Loucy (cell line): ENCODE results near the gene SARNP.

ENCODE experiments used
- H2AFZ ChIP-seq: fragments of 200-600 bp; sonication (generic); 2 replicates; pipeline ENCODE4 v1.6.0; 2016; ENCODE audit warnings: antibody characterized with exemption, mild to moderate bottlenecking, low read length, moderate library complexity
- H3F3A ChIP-seq: fragments of 200-600 bp; 2 replicates; pipeline ENCODE4 v1.6.0; 2016; ENCODE audit warnings: antibody characterized with exemption, low read depth, mild to moderate bottlenecking
- H3K27me3 ChIP-seq: fragments of 200-600 bp; sonication (generic); 2 replicates; pipeline ENCODE4 v1.6.1; 2014; ENCODE audit warnings: low read length, mild to moderate bottlenecking; ENCODE audit not compliant: insufficient read depth, poor library complexity, severe bottlenecking
- H3K36me3 ChIP-seq: fragments of 200-600 bp; sonication (generic); 2 replicates; pipeline ENCODE4 v1.6.1; 2016; ENCODE audit warnings: low read length; ENCODE audit not compliant: insufficient read depth
- H3K4me1 ChIP-seq: fragments of 200-600 bp; sonication (generic); 2 replicates; pipeline ENCODE4 v1.5.1; 2014; ENCODE audit warnings: low read length, mild to moderate bottlenecking; ENCODE audit not compliant: insufficient read depth, poor library complexity, severe bottlenecking
- H3K4me2 ChIP-seq: fragments of 200-600 bp; sonication (generic); 2 replicates; pipeline ENCODE4 v1.6.0; 2014; ENCODE audit warnings: antibody characterized with exemption, low read length, low read depth, mild to moderate bottlenecking; ENCODE audit not compliant: poor library complexity, severe bottlenecking
- H3K4me3 ChIP-seq: fragments of 200-600 bp; sonication (generic); 2 replicates; pipeline ENCODE4 v1.5.1; 2014; ENCODE audit warnings: low read length, mild to moderate bottlenecking, mixed read lengths; ENCODE audit not compliant: poor library complexity, severe bottlenecking
- H3K79me2 ChIP-seq: fragments of 200-600 bp; sonication (generic); 2 replicates; pipeline ENCODE4 v1.6.1; 2014; ENCODE audit warnings: low read length; ENCODE audit not compliant: insufficient read depth
- H3K9ac ChIP-seq: fragments of 200-600 bp; sonication (generic); 2 replicates; pipeline ENCODE4 v1.6.0; 2014; ENCODE audit warnings: mild to moderate bottlenecking, low read depth, low read length, moderate library complexity; ENCODE audit not compliant: poor library complexity, severe bottlenecking
- H3K9me2 ChIP-seq: fragments of 200-600 bp; sonication (generic); replicated peaks from 2 replicates; pipeline ENCODE4 v1.6.1; 2016; ENCODE audit warnings: low read depth, low read length, mixed read lengths
- H3K9me3 ChIP-seq: fragments of 200-600 bp; sonication (generic); 2 replicates; pipeline ENCODE4 v1.6.1; 2014; ENCODE audit warnings: mild to moderate bottlenecking, antibody characterized with exemption, low read length, low read depth; ENCODE audit not compliant: insufficient read depth
- H4K20me1 ChIP-seq: fragments of 200-600 bp; sonication (generic); 2 replicates; pipeline ENCODE4 v1.6.0; 2014; ENCODE audit warnings: antibody characterized with exemption, low read length, mild to moderate bottlenecking; ENCODE audit not compliant: insufficient read depth, poor library complexity, severe bottlenecking
- EZH2phosphoT487 ChIP-seq: fragments of 200-600 bp; IDR thresholded peaks from 2 replicates; pipeline ENCODE4 v1.6.1; 2018; ENCODE audit warnings: antibody characterized with exemption, mild to moderate bottlenecking, moderate library complexity, borderline replicate concordance
- TF ChIP-seq, protein P1 (sequence below): fragments of 200-600 bp; sonication (generic); conservative IDR thresholded peaks from 2 replicates; pipeline ENCODE4 v1.5.1; 2014; ENCODE audit warnings: mild to moderate bottlenecking, antibody characterized with exemption, low read length

SARNP gene

DNA sequence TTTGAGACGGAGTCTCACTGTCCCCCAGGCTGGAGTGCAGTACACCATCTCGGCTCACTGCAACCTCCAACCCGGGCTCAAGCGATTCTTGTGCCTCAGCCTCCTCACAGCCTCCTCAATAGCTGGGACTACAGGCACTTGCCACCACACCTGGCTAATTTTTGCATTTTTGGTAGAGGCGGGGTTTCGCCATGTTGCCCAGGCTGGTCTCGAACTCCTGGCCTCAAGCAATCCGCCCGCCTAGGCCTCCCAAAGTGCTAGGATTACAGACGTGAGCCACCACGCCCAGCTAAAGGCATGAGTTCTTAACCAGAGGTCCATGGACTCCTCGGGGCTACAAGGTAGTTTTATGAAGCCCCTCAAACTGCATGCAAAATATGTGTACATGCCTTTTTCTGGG, 2.1 kb downstream of the SARNP start:
- peaks cover 93% of the 10 kb centered on the region for H3K79me2 ChIP-seq
- peaks cover 47% of the 10 kb centered on the region for H3K4me1 ChIP-seq
- no peaks in the 10 kb centered on the region for H3F3A ChIP-seq
- no peak for TF ChIP-seq EZH2phosphoT487
- TF ChIP-seq, protein P1, sequence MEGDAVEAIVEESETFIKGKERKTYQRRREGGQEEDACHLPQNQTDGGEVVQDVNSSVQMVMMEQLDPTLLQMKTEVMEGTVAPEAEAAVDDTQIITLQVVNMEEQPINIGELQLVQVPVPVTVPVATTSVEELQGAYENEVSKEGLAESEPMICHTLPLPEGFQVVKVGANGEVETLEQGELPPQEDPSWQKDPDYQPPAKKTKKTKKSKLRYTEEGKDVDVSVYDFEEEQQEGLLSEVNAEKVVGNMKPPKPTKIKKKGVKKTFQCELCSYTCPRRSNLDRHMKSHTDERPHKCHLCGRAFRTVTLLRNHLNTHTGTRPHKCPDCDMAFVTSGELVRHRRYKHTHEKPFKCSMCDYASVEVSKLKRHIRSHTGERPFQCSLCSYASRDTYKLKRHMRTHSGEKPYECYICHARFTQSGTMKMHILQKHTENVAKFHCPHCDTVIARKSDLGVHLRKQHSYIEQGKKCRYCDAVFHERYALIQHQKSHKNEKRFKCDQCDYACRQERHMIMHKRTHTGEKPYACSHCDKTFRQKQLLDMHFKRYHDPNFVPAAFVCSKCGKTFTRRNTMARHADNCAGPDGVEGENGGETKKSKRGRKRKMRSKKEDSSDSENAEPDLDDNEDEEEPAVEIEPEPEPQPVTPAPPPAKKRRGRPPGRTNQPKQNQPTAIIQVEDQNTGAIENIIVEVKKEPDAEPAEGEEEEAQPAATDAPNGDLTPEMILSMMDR = no peak
- H3K9ac ChIP-seq = peak overlapping the region; percentile 93
- no peaks in the 10 kb centered on the region for H3K9me3 ChIP-seq
- peaks cover 66% of the 10 kb centered on the region for H4K20me1 ChIP-seq
- no peak overlapping the region for H2AFZ ChIP-seq
- H3K9me2 ChIP-seq = no peaks in the 10 kb centered on the region
- peak overlapping the region; percentile 88 for H3K4me3 ChIP-seq
- peak overlapping the region; percentile 75 for H3K4me2 ChIP-seq
- H3K36me3 ChIP-seq = peaks cover 10% of the 10 kb centered on the region; the same call in 1 of the 2 replicates
- no peaks in the 10 kb centered on the region for H3K27me3 ChIP-seq

DNA sequence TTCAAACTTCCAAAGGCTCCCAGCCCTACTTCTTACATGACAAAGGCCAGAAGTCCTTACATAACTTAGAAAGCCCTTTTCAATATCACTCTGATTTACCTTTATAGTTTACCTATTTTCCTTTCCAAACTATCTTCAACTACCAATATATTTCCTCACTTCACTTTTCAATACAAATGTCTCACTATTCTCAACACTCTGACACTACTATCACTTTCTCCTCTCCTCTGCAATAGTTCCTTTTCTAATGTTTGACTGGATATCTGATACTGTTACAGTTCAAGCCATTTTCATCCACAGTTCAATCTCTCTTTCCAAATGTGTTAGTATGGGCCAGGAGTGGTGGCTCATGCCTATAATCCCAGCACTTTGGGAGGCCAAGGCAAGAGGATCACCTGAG, 3.3 kb downstream of the SARNP start:
- Histone ChIP-seq H3K9ac (peak overlapping the region; percentile 34), H3K4me3 (peak overlapping the region; percentile 42), H3K79me2 (peaks cover 94% of the 10 kb centered on the region), H3K36me3 (peaks cover 6% of the 10 kb centered on the region; the same call in 1 of the 2 replicates), H3K27me3 (no peaks in the 10 kb centered on the region), H4K20me1 (peaks cover 71% of the 10 kb centered on the region), H2AFZ (no peak overlapping the region), H3K4me2 (peak overlapping the region; percentile 75), H3F3A (no peaks in the 10 kb centered on the region), H3K4me1 (peaks cover 46% of the 10 kb centered on the region), H3K9me2 (no peaks in the 10 kb centered on the region), H3K9me3 (no peaks in the 10 kb centered on the region)
- TF ChIP-seq, protein P1 = no peak
- no peak for TF ChIP-seq EZH2phosphoT487

DNA sequence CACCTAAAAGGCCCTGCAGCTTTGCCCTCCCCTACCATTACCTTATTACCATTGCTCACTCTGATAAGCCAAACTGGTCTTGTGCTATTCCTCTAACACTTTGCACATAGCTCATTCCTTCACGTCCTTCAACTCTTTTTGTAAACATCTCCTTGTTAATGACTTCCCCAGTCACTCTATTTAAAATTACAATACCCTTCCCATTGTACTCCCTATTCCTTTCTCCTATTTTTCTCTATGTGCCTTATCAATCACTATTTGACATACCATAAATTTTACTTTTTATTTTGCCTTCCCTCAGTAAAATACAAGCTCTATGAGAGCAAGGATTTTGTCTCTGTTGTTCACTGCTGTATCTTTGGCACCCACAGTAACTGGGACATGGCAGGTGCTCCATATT, 5.4 kb downstream of the SARNP start:
- Histone ChIP-seq H3F3A (no peaks in the 10 kb centered on the region), H3K9me3 (no peaks in the 10 kb centered on the region), H3K79me2 (peaks cover 100% of the 10 kb centered on the region), H3K4me1 (peaks cover 35% of the 10 kb centered on the region), H4K20me1 (peaks cover 81% of the 10 kb centered on the region), H3K9ac (peak overlapping the region; percentile 6), H3K27me3 (no peaks in the 10 kb centered on the region), H3K4me3 (peak overlapping the region; percentile 25), H3K9me2 (no peaks in the 10 kb centered on the region), H3K36me3 (peaks cover 17% of the 10 kb centered on the region; the same call in 1 of the 2 replicates), H2AFZ (no peak overlapping the region), H3K4me2 (peak overlapping the region; percentile 75)
- TF ChIP-seq, protein P1 = no peak
- TF ChIP-seq EZH2phosphoT487 = no peak
